ENCODE data around the gene VPS50.

The VPS50 gene

DNA sequence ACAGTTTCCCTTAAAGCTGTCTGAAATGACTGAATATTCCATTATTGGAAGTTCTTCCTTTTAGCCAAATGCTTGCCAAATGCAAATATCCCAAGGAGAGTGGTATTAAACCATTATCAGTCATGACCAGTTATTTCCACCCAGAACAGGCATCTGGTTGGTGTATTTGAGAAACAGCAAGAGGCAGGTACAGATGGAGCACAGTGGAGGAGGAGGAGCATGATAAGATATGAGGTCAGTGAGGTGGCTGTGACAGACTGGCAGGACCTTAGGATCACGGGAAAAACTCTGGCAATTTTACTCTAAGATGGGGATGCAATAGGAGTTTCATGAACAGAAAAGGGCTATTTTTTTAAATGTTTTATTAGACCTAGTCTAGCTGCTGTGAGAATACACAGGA lies 12.3 kb upstream of the VPS50 start:
- Histone ChIP-seq H3K79me2 (ENCODE audit: low read length) (no peaks in the 10 kb centered on the region), H3K9me3 (replicated peaks; ENCODE audit: insufficient read depth, low read length) (no peaks in the 10 kb centered on the region), H3K36me3 (replicated peaks; ENCODE audit: insufficient read depth, low read length) (no peaks in the 10 kb centered on the region), H3K9me2 (replicated peaks; ENCODE audit: insufficient read depth, low read length) (no peaks in the 10 kb centered on the region), H2AFZ (ENCODE audit: low read length) (no peak overlapping the region), H3K27ac (ENCODE audit: low read length) (no peak overlapping the region), H3K27me3 (replicated peaks; ENCODE audit: insufficient read depth, low read length) (no peaks in the 10 kb centered on the region), H3F3A (ENCODE audit: insufficient read depth, low read length) (no peaks in the 10 kb centered on the region), H3K4me1 (ENCODE audit: low read length) (no peaks in the 10 kb centered on the region), H3K4me2 (ENCODE audit: low read depth, low read length) (no peak overlapping the region), H3K9ac (ENCODE audit: low read length) (no peak overlapping the region), H4K20me1 (ENCODE audit: insufficient read depth, low read length) (no peaks in the 10 kb centered on the region), H3K4me3 (ENCODE audit: low read length) (no peak overlapping the region)
- no peak for DNase-seq
- TF ChIP-seq EZH2phosphoT487 (IDR thresholded peaks at IDR 0.05; ENCODE audit: low read length) = no peak
- no peak for TF ChIP-seq CTCF (IDR thresholded peaks at IDR 0.05; ENCODE audit: low read length)
- no peak for TF ChIP-seq EZH2 (optimal IDR thresholded peaks at IDR 0.05; ENCODE audit: low read depth, low read length)

DNA sequence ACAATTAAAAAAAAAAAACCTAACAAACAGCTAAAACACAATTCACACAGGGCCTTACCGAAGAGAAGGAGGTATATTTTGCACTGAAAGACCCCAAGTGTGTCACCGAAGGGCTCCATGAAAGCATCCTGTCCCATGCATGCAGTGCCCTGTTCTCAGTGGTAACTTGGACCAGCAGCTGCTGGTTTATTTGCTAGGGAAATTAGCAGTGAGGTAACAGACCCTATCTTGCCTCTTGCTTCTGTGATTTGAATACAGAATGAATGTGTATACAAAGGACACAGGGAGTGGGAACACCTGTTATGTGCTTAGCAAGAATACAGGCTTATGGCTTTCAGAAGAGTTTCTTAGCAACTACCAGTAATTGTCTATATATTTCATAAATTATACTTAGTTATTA lies 5.9 kb upstream of the VPS50 start, which contains the start of gene HEPACAM2:
HEPACAM2 (minus strand) TSS at position 160 of the 400 bp plus-strand sequence.
- DNase-seq = no peak
- H3K9me2 ChIP-seq (replicated peaks; ENCODE audit: insufficient read depth, low read length) = no peaks in the 10 kb centered on the region
- no peak within 1 kb of the TSS for H3K4me3 ChIP-seq (ENCODE audit: low read length)
- no peaks in the 10 kb centered on the region for H3K79me2 ChIP-seq (ENCODE audit: low read length)
- no peak for TF ChIP-seq CTCF (IDR thresholded peaks at IDR 0.05; ENCODE audit: low read length)
- no peak for TF ChIP-seq EZH2phosphoT487 (IDR thresholded peaks at IDR 0.05; ENCODE audit: low read length)
- TF ChIP-seq EZH2 (optimal IDR thresholded peaks at IDR 0.05; ENCODE audit: low read depth, low read length) = no peak
- no peaks in the 10 kb centered on the region for H3K36me3 ChIP-seq (replicated peaks; ENCODE audit: insufficient read depth, low read length)
- H4K20me1 ChIP-seq (ENCODE audit: insufficient read depth, low read length) = no peaks in the 10 kb centered on the region
- no peak within 1 kb of the TSS for H3K4me2 ChIP-seq (ENCODE audit: low read depth, low read length)
- H3K27ac ChIP-seq (ENCODE audit: low read length) = no peak within 1 kb of the TSS
- no peak within 1 kb of the TSS for H2AFZ ChIP-seq (ENCODE audit: low read length)
- H3F3A ChIP-seq (ENCODE audit: insufficient read depth, low read length) = peaks cover 6% of the 10 kb centered on the region; the same call in 1 of the 2 replicates
- peaks cover 2% of the 10 kb centered on the region; the same call in 1 of the 2 replicates for H3K4me1 ChIP-seq (ENCODE audit: low read length)
- no peak within 1 kb of the TSS for H3K9ac ChIP-seq (ENCODE audit: low read length)
- no peaks in the 10 kb centered on the region for H3K9me3 ChIP-seq (replicated peaks; ENCODE audit: insufficient read depth, low read length)
- no peaks in the 10 kb centered on the region for H3K27me3 ChIP-seq (replicated peaks; ENCODE audit: insufficient read depth, low read length)

GRCh38 chr7:93228302-93228701 lies 3.9 kb upstream of the VPS50 start:
- Histone ChIP-seq H3K9me2 (replicated peaks; ENCODE audit: insufficient read depth, low read length) (no peaks in the 10 kb centered on the region), H3K4me3 (ENCODE audit: low read length) (no peak overlapping the region), H3K27me3 (replicated peaks; ENCODE audit: insufficient read depth, low read length) (no peaks in the 10 kb centered on the region), H2AFZ (ENCODE audit: low read length) (peak overlapping the region; percentile 21; the same call in 1 of the 2 replicates), H3K79me2 (ENCODE audit: low read length) (peaks cover 11% of the 10 kb centered on the region), H3K27ac (ENCODE audit: low read length) (no peak overlapping the region), H4K20me1 (ENCODE audit: insufficient read depth, low read length) (no peaks in the 10 kb centered on the region), H3F3A (ENCODE audit: insufficient read depth, low read length) (peaks cover 12% of the 10 kb centered on the region; the same call in 1 of the 2 replicates), H3K9ac (ENCODE audit: low read length) (no peak overlapping the region), H3K9me3 (replicated peaks; ENCODE audit: insufficient read depth, low read length) (no peaks in the 10 kb centered on the region), H3K36me3 (replicated peaks; ENCODE audit: insufficient read depth, low read length) (no peaks in the 10 kb centered on the region), H3K4me2 (ENCODE audit: low read depth, low read length) (no peak overlapping the region), H3K4me1 (ENCODE audit: low read length) (peaks cover 2% of the 10 kb centered on the region; the same call in 1 of the 2 replicates)
- peak; percentile 81 for TF ChIP-seq CTCF (IDR thresholded peaks at IDR 0.05; ENCODE audit: low read length)
- no peak for TF ChIP-seq EZH2 (optimal IDR thresholded peaks at IDR 0.05; ENCODE audit: low read depth, low read length)
- DNase-seq = peak; percentile 76

Data from MM.1S (cell line).